OCI-LY3 (cell line): Measurements from ENCODE around the gene JOSD2.

ENCODE experiments used
- H2AFZ ChIP-seq: fragments of 200-600, 300-600 bp; shearing (Covaris generic); 2 replicates; pipeline ENCODE4 v1.6.0; 2014; ENCODE audit warnings: antibody characterized with exemption, low read depth, low read length
- H3K27ac ChIP-seq: fragments of 200-600, 300-600 bp; sonication (generic); 2 replicates; pipeline ENCODE4 v1.5.1; 2014; ENCODE audit warnings: mild to moderate bottlenecking, low read length, moderate library complexity, mixed read lengths
- H3K27me3 ChIP-seq: fragments of 200-600, 300-600 bp; sonication (generic); 2 replicates; pipeline ENCODE4 v1.6.1; 2014; ENCODE audit warnings: low read depth, low read length, mixed read lengths
- H3K36me3 ChIP-seq: fragments of 200-600, 300-600 bp; sonication (generic); replicated peaks from 2 replicates; pipeline ENCODE3; 2014; ENCODE audit warnings: low read depth, low read length, mixed read lengths
- H3K4me1 ChIP-seq: fragments of 300-600, 200-600 bp; sonication (generic); 2 replicates; pipeline ENCODE4 v1.6.1; 2014; ENCODE audit warnings: low read length, mixed read lengths
- H3K4me2 ChIP-seq: fragments of 200-600, 300-600 bp; sonication (generic); 2 replicates; pipeline ENCODE4 v1.6.1; 2014; ENCODE audit warnings: low read length, mixed read lengths
- H3K4me3 ChIP-seq: fragments of 300-600, 200-600 bp; sonication (generic); 2 replicates; pipeline ENCODE4 v1.5.1; 2014; ENCODE audit warnings: antibody characterized with exemption, mild to moderate bottlenecking, low read length, moderate library complexity
- H3K79me2 ChIP-seq: fragments of 300-600, 200-600 bp; shearing (Covaris generic); 2 replicates; pipeline ENCODE4 v1.6.1; 2014; ENCODE audit warnings: mild to moderate bottlenecking, low read length, mixed read lengths
- H3K9ac ChIP-seq: fragments of 300-600, 200-600 bp; shearing (Covaris generic); 2 replicates; pipeline ENCODE4 v1.6.0; 2014; ENCODE audit warnings: mild to moderate bottlenecking, low read length, moderate library complexity
- H3K9me3 ChIP-seq: fragments of 200-600, 300-600 bp; shearing (Covaris generic); 2 replicates; pipeline ENCODE4 v1.6.1; 2014; ENCODE audit warnings: low read length, mixed read lengths; ENCODE audit not compliant: insufficient read depth
- H4K20me1 ChIP-seq: fragments of 200-600, 300-600 bp; sonication (generic); 2 replicates; pipeline ENCODE4 v1.6.1; 2016; ENCODE audit warnings: low read length, mixed read lengths; ENCODE audit not compliant: insufficient read depth
- CTCF ChIP-seq: fragments of 200-600, 300-600 bp; sonication (generic); IDR thresholded peaks from 2 replicates; pipeline ENCODE4 v1.5.1; 2014; ENCODE audit warnings: antibody characterized with exemption, low read length, low read depth
- EZH2phosphoT487 ChIP-seq: fragments of 200-600 bp; shearing (Covaris generic); IDR thresholded peaks from 2 replicates; pipeline ENCODE4 v1.6.1; 2018; ENCODE audit warnings: antibody characterized with exemption, mixed run types, low read depth

Gene JOSD2

GRCh38 chr19:50557009-50557613, 46.1 kb upstream of the JOSD2 start:
- TF ChIP-seq CTCF (no peak), EZH2phosphoT487 (no peak)
- Histone ChIP-seq H3K27ac (no peak overlapping the region), H3K27me3 (peaks cover 18% of the 10 kb centered on the region), H3K79me2 (no peaks in the 10 kb centered on the region), H3K9me3 (no peaks in the 10 kb centered on the region), H3K4me1 (peaks cover 9% of the 10 kb centered on the region), H3K4me3 (peak overlapping the region; percentile 90), H3K4me2 (peak overlapping the region; percentile 83), H4K20me1 (no peaks in the 10 kb centered on the region), H3K9ac (peak overlapping the region; percentile 88), H3K36me3 (no peaks in the 10 kb centered on the region), H2AFZ (peak overlapping the region; percentile 32)

GRCh38 chr19:50556282-50557008, 45.5 kb upstream of the JOSD2 start:
- Histone ChIP-seq H3K79me2 (no peaks in the 10 kb centered on the region), H3K4me2 (peak overlapping the region; percentile 83), H3K4me1 (peaks cover 9% of the 10 kb centered on the region), H4K20me1 (no peaks in the 10 kb centered on the region), H3K27me3 (peaks cover 18% of the 10 kb centered on the region), H2AFZ (peak overlapping the region; percentile 95), H3K36me3 (no peaks in the 10 kb centered on the region), H3K9me3 (no peaks in the 10 kb centered on the region), H3K9ac (peak overlapping the region; percentile 88), H3K4me3 (peak overlapping the region; percentile 90), H3K27ac (peak overlapping the region; percentile 48)
- TF ChIP-seq CTCF (peak; percentile 99), EZH2phosphoT487 (no peak)

- Histone ChIP-seq H3K79me2 (no peaks in the 10 kb centered on the region), H3K9ac (peak overlapping the region; percentile 88), H4K20me1 (no peaks in the 10 kb centered on the region), H3K4me2 (peak overlapping the region; percentile 83), H3K27me3 (peaks cover 18% of the 10 kb centered on the region), H2AFZ (peak overlapping the region; percentile 95; the same call in 1 of the 2 replicates), H3K36me3 (no peaks in the 10 kb centered on the region), H3K27ac (no peak overlapping the region), H3K9me3 (no peaks in the 10 kb centered on the region), H3K4me1 (peaks cover 9% of the 10 kb centered on the region), H3K4me3 (peak overlapping the region; percentile 90)
- TF ChIP-seq EZH2phosphoT487 (no peak), CTCF (no peak)
Measured at GRCh38 chr19:50555450-50556281, 44.7 kb upstream of the JOSD2 start.

- TF ChIP-seq CTCF (no peak), EZH2phosphoT487 (no peak)
- Histone ChIP-seq H3K4me3 (no peak overlapping the region), H3K27me3 (peaks cover 18% of the 10 kb centered on the region), H3K9ac (no peak overlapping the region), H3K4me2 (no peak overlapping the region), H3K27ac (no peak overlapping the region), H3K9me3 (no peaks in the 10 kb centered on the region), H2AFZ (no peak overlapping the region), H3K79me2 (no peaks in the 10 kb centered on the region), H3K4me1 (peaks cover 9% of the 10 kb centered on the region), H4K20me1 (no peaks in the 10 kb centered on the region), H3K36me3 (no peaks in the 10 kb centered on the region)
Measured at GRCh38 chr19:50555033-50555432, 44.0 kb upstream of the JOSD2 start.
